GM21515 (cell line): ENCODE measurements around the gene AKNA.
"Not testable (repeated sequence)": the region's sequence is repeated elsewhere in the genome, so short reads cannot be mapped to it uniquely, and the experiment has no call there.

Experiments used
- ATAC-seq: cut with Tn5 transposase; IDR thresholded peaks from one replicate; pipeline ENCODE4 v1.9.1; 2021; ENCODE audit not compliant: unreplicated experiment

The AKNA gene

GRCh38 chr9:114341991-114342390 lies 45.8 kb downstream of the AKNA start:
- ATAC-seq = no peak

GRCh38 chr9:114341152-114341830 lies 46.5 kb downstream of the AKNA start:
- ATAC-seq = no peak

GRCh38 chr9:114339130-114339908 lies 48.5 kb downstream of the AKNA start:
- peak; percentile 60 for ATAC-seq

- ATAC-seq = no peak
Measured at GRCh38 chr9:114338187-114338586, 49.6 kb downstream of the AKNA start.

GRCh38 chr9:114336699-114337395 lies 50.9 kb downstream of the AKNA start:
- no peak for ATAC-seq

GRCh38 chr9:114336157-114336556 lies 51.6 kb downstream of the AKNA start:
- no peak for ATAC-seq

GRCh38 chr9:114335745-114336144 lies 52.0 kb downstream of the AKNA start:
- no peak for ATAC-seq

- no peak for ATAC-seq
Measured at GRCh38 chr9:114334490-114334889, 53.3 kb downstream of the AKNA start.

- not testable (repeated sequence) for ATAC-seq
Measured at GRCh38 chr9:114333718-114334117, 54.1 kb downstream of the AKNA start.

- ATAC-seq = not testable (repeated sequence)
Measured at GRCh38 chr9:114332474-114333040, 55.2 kb downstream of the AKNA start.

GRCh38 chr9:114331229-114332195 lies 56.3 kb downstream of the AKNA start:
- ATAC-seq = not testable (repeated sequence)

- no peak for ATAC-seq
Measured at GRCh38 chr9:114330636-114331035, 57.1 kb downstream of the AKNA start.

GRCh38 chr9:114329625-114330022 lies 58.2 kb downstream of the AKNA start, which contains the start of gene ORM2:
Gene ORM2, plus strand, starts transcription at chr9:114329869. Its CDS starts 36 bp downstream, at chr9:114329905.
- ATAC-seq = not testable (repeated sequence)

- ATAC-seq = not testable (repeated sequence)
Measured at GRCh38 chr9:114328937-114329624, 58.7 kb downstream of the AKNA start.

- ATAC-seq = not testable (repeated sequence)
Measured at GRCh38 chr9:114328357-114328820, 59.4 kb downstream of the AKNA start.

- ATAC-seq = no peak
Measured at GRCh38 chr9:114327749-114328148, 60.0 kb downstream of the AKNA start.

GRCh38 chr9:114325684-114326254 lies 62.0 kb downstream of the AKNA start:
- ATAC-seq = not testable (repeated sequence)

GRCh38 chr9:114324965-114325364 lies 62.8 kb downstream of the AKNA start:
- not testable (repeated sequence) for ATAC-seq

GRCh38 chr9:114324492-114324891 lies 63.3 kb downstream of the AKNA start:
- ATAC-seq = no peak
